Tibial artery (tissue), 4 donors: Measurements from ENCODE around the gene LGALS1.

Source experiments
- DNase-seq, 2 donors: peaks; one replicate each; pipeline ENCODE4 v3.0.0-alpha.2; 2019
- H3K27ac ChIP-seq, 2 donors: fragments of 200-600 bp; sonication (generic) in 1 of 2; 1 replicate in 1 of 2; 2 replicates in 1 of 2; pipeline ENCODE4 v1.5.1; 2018 to 2019; ENCODE audit warnings: mild to moderate bottlenecking in 1 of 2
- H3K27me3 ChIP-seq, 2 donors: fragments of 200-600 bp; sonication (generic) in 1 of 2; one replicate each; pipeline versions ENCODE4 v1.5.1 to v1.6.0; 2016 to 2019
- H3K36me3 ChIP-seq, 3 donors: fragments of 200-600 bp; sonication (generic) in 2 of 3; one replicate each; pipeline ENCODE4 v1.5.1; 2016 to 2019; ENCODE audit warnings: mild to moderate bottlenecking in 2 of 3
- H3K4me1 ChIP-seq, 4 donors: fragments of 200-600 bp; sonication (generic) in 2 of 4; 1 replicate in 3 of 4; 2 replicates in 1 of 4; pipeline ENCODE4 v1.5.1; 2016 to 2019
- H3K4me3 ChIP-seq, 2 donors: fragments of 200-600 bp; sonication (generic) in 1 of 2; 1 replicate in 1 of 2; 2 replicates in 1 of 2; pipeline ENCODE4 v1.5.1; 2018 to 2019; ENCODE audit warnings: mild to moderate bottlenecking in 2 of 2
- H3K9me3 ChIP-seq, 3 donors: fragments of 200-600 bp; sonication (generic) in 1 of 3; one replicate each; pipeline ENCODE4 v1.5.1; 2016 to 2019
- intact Hi-C: fragments of 100-400 bp; cut with DNase I; formaldehyde crosslinking; loops from one replicate; pipeline ENCODE4 v1.15.0; 2023; ENCODE audit warnings: low total_unique reads
- TF ChIP-seq, protein P1 (sequence below), 2 experiments: fragments of 200-600 bp in 1 of 2; fragments of 450-650 bp in 1 of 2; IDR thresholded peaks; one replicate each; pipeline ENCODE4 v1.5.1; 2017 to 2019; ENCODE audit warnings: antibody characterized with exemption in 2 of 2, mild to moderate bottlenecking in 1 of 2, moderate library complexity in 1 of 2

Gene LGALS1

DNA sequence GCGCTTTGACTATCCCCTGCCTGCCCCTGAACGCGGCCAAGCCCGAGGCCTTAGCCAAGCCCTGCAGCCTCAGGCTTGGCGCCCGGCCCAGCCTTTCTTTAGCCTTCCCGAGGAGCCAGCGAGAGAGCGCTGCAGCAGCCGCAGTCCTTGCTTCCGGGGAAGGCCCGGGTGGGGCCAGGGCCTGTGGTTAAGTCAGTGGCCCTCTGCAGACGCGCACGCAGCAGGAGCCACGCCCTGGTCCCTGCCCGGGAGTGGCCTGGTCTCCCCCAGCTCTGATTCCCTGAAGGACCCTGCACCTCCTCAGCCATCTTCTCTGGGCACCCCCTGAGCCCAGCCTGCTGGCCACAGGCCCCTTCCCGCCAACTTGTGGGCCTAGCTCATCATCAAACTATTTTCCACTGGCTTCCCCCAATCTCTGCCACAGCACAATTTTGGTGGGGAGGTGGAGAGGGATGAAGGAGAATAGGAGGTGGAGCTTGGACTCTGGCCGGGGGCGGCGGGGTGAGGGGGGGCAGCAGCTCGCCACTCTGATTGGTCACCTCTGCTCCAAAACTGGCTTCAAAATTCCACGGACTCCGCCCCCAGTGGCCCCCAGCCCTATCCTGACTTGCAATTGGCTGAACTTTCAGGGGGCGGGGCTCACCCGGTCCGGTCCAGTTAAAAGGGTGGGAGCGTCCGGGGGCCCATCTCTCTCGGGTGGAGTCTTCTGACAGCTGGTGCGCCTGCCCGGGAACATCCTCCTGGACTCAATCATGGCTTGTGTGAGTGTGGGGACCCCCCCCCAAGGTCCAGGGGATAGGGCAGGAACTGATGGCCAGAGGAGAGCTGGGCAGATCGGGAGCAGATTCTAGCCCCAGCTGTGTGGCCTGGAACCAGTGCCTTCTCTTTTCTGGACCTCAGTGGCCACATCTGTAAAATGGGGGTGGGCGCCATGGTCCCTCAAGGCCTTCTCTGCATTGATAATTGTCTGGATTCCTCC, at the start of gene LGALS1:
Gene LGALS1 (plus strand): TSS at position 686 of the 979 bp plus-strand sequence. CDS start 67 bp downstream, at position 753.
- Histone ChIP-seq H3K9me3 (no peaks in the 10 kb centered on the region), H3K27ac (peak within 1 kb of the TSS; percentile 81 to 94), H3K4me3 (peak within 1 kb of the TSS; percentile 72 to 84), H3K36me3 (peaks cover 0 to 21% (median 17%) of the 10 kb centered on the region in 3 donors), H3K4me1 (peaks cover 0 to 60% (median 28%) of the 10 kb centered on the region in 4 donors), H3K27me3 (no peaks in the 10 kb centered on the region)
- peak; percentile 97 to 99 for DNase-seq
- TF ChIP-seq, protein P1, sequence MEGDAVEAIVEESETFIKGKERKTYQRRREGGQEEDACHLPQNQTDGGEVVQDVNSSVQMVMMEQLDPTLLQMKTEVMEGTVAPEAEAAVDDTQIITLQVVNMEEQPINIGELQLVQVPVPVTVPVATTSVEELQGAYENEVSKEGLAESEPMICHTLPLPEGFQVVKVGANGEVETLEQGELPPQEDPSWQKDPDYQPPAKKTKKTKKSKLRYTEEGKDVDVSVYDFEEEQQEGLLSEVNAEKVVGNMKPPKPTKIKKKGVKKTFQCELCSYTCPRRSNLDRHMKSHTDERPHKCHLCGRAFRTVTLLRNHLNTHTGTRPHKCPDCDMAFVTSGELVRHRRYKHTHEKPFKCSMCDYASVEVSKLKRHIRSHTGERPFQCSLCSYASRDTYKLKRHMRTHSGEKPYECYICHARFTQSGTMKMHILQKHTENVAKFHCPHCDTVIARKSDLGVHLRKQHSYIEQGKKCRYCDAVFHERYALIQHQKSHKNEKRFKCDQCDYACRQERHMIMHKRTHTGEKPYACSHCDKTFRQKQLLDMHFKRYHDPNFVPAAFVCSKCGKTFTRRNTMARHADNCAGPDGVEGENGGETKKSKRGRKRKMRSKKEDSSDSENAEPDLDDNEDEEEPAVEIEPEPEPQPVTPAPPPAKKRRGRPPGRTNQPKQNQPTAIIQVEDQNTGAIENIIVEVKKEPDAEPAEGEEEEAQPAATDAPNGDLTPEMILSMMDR (IDR thresholded peaks at IDR 0.05) = no peak
- intact Hi-C loops = no loop called here

DNA sequence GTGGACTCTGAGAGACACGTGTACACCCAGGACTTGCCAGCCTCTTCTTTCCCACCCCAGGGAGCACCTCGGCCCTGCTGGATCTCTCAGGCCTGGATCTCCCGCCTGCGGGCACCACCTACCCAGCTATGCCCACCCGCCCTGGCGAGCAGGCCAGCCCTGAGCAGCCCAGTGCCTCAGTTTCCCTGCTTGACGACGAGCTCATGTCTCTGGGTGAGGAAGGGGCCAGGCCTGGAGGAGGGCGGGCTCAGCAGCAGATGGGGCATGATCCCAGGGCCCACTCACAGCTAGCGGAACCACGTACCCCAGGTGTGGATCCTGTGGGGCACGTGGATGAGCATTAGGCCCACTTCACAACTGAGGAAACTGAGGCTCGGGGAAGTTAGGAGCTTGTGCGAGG, 49.7 kb upstream of the LGALS1 start:
- H3K4me1 ChIP-seq = peaks cover 0 to 26% (median 14%) of the 10 kb centered on the region in 4 donors
- TF ChIP-seq, protein P1 (IDR thresholded peaks at IDR 0.05) = no peak
- intact Hi-C loops = no loop called here
- H3K9me3 ChIP-seq = no peaks in the 10 kb centered on the region
- peaks cover 5 to 77% (median 38%) of the 10 kb centered on the region in 3 donors for H3K36me3 ChIP-seq
- H3K27me3 ChIP-seq = no peaks in the 10 kb centered on the region
- DNase-seq = peak in 1 of 2 donors; percentile 65
- H3K4me3 ChIP-seq = no peak overlapping the region
- peak overlapping the region; percentile 49 to 75 for H3K27ac ChIP-seq

DNA sequence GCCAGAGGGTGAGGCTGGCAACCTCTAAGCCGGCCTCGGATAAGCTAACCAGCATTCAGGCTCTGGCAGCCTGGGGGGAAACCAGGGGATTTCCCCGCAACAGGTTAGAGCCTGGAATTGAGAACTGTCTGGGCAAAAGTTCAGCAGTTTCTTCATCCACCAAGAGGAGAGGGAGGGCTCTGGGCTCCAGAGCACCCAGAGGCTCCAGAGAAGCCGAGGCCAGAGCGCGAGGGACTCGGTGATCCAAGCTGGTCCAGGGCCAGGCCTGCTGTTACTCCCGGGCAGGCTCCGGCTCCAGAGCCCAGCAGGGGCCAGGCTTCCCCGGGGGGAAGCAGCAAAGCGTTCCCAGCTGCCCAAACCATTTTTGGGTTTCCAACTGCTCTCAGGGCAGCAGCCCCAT, 49.3 kb upstream of the LGALS1 start:
- Histone ChIP-seq H3K27me3 (no peaks in the 10 kb centered on the region), H3K4me1 (peaks cover 0 to 26% (median 14%) of the 10 kb centered on the region in 4 donors), H3K36me3 (peaks cover 5 to 79% (median 37%) of the 10 kb centered on the region in 3 donors), H3K4me3 (no peak overlapping the region), H3K9me3 (no peaks in the 10 kb centered on the region), H3K27ac (peak overlapping the region; percentile 58 to 75)
- TF ChIP-seq, protein P1 (IDR thresholded peaks at IDR 0.05) = no peak
- intact Hi-C loops = no loop called here
- peak; percentile 79 to 90 for DNase-seq

DNA sequence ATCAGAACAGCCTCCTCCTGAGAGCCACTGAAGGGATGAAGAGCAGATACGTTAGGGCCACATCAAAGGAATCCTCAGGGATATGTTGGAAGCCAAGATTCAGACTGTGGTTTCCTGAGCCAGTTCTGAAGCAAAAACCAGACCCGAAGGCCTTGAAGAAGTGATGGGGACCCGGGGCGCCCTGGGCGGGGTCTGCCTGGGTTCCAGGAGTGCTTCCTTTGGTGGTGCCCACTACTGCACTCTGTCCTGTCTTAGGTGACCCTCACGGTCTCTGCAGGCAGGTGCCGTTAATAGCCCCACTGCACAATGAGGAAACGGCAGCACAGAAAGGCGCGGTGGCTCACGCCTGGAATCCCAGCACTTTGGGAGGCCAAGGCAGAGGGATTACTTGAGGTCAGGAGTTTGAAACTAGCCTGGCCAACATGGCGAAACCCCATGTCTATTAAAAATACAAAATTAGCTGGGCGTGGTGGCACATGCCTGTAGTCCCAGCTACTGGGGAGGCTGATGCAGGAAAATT, 48.8 kb upstream of the LGALS1 start:
- DNase-seq = no peak
- Histone ChIP-seq H3K27ac (peak overlapping the region; percentile 58 to 75), H3K4me1 (peaks cover 0 to 26% (median 14%) of the 10 kb centered on the region in 4 donors), H3K27me3 (no peaks in the 10 kb centered on the region), H3K4me3 (no peak overlapping the region), H3K9me3 (no peaks in the 10 kb centered on the region), H3K36me3 (peaks cover 5 to 79% (median 36%) of the 10 kb centered on the region in 3 donors)
- TF ChIP-seq, protein P1 (IDR thresholded peaks at IDR 0.05) = no peak
- intact Hi-C loops = no loop called here

DNA sequence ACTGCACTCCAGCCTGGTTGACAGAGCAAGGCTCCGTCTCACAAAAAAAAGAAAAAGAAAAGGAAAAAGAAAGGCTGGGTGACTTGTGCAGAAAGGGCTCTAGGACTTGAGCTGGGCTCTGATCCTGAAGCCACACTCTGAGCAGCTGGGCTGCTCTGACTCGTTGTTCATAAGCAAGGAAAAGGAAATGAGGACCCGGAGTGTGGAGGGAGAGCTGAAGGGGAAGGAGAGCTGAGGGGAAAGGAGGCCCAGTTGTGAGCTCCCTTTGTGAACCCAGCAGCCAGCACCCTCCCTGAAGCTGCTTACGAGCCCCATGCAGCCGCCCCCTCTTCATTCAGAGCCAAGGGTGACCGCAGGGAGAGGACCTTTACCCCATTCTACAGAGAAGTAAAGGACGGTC, 48.3 kb upstream of the LGALS1 start:
- no peak overlapping the region for H3K4me3 ChIP-seq
- peaks cover 5 to 79% (median 38%) of the 10 kb centered on the region in 3 donors for H3K36me3 ChIP-seq
- DNase-seq = no peak
- no peaks in the 10 kb centered on the region for H3K9me3 ChIP-seq
- intact Hi-C loops = no loop called here
- H3K27ac ChIP-seq = peak overlapping the region; percentile 58 to 75
- no peaks in the 10 kb centered on the region for H3K27me3 ChIP-seq
- peaks cover 0 to 26% (median 14%) of the 10 kb centered on the region in 4 donors for H3K4me1 ChIP-seq
- TF ChIP-seq, protein P1 (IDR thresholded peaks at IDR 0.05) = no peak
